ENCODE data around the gene SPATA20. TPM values are rescaled to one million over a fixed set of nuclear protein-coding genes. Genes with fewer than 3 reads are reported as not detected.

SPATA20 gene
- total RNA-seq, 1 donor from 2014 or later: 27.7 TPM

DNA sequence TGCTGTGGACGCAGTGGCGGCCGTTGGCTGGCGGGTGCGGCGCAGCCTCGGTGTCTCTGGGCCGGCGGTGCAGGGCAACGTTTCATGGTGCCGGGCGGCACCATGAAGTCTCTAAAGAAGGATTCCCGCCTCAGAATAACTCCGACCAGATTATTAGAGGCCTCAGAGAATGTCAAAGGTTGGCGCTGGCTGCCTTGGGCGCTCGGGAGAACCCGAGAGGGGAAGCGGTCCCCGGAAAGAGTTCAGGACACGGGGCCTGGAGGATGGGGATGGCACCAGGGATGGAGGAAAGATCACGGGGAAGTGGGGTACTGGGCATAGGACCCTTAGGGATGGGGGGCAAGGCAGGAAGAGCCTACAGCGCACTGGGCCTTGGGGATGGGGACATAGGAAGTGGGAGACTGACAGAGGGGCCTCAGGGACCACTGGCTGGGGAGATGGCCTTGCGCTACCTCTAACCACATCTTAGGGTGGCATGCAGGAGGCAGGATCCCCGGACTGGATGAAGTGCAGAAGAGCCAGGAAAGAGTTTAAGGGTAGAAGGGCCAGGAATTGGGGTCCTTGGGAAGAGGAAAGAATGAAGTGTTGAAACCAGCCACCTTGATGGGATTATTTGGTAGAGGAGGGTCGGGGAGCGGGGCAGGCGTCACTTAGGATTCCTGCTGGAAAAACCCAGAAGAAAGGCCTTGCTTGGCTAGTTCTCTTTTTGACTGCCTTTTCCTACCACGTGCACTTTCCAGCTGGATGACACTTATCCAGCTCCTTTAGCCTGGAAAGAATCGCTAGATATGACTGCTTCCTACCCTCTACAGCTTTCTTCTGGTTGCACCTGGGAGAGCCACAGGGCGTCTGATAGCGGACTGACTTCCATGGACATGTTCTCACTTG lies 38.2 kb upstream of the SPATA20 start:
- Histone ChIP-seq H3K4me3 (ENCODE audit: low read length in 3 of 3) (peak overlapping the region; percentile 64 to 67 (median 65)), H3K27me3 (ENCODE audit: control insufficient read depth in 3 of 3, insufficient read depth in 3 of 3, low read length in 3 of 3) (no peaks in the 10 kb centered on the region), H3K4me1 (ENCODE audit: control insufficient read depth in 3 of 3, insufficient read depth in 3 of 3, low read length in 3 of 3) (peaks cover 4 to 13% (median 7%) of the 10 kb centered on the region in 3 donors), H3K9ac (ENCODE audit: low read depth in 1 of 3, low read length in 3 of 3) (peak overlapping the region; percentile 65 to 73 (median 69)), H3K9me3 (ENCODE audit: control insufficient read depth in 3 of 3, low read length in 3 of 3) (no peaks in the 10 kb centered on the region), H3K36me3 (ENCODE audit: control insufficient read depth in 3 of 3, insufficient read depth in 3 of 3, low read length in 3 of 3) (no peaks in the 10 kb centered on the region), H3K27ac (ENCODE audit: low read depth, low read length) (peak overlapping the region; percentile 48)

- Histone ChIP-seq H3K9ac (ENCODE audit: low read depth in 1 of 3, low read length in 3 of 3) (no peak overlapping the region), H3K27ac (ENCODE audit: low read depth, low read length) (no peak overlapping the region), H3K4me1 (ENCODE audit: control insufficient read depth in 3 of 3, insufficient read depth in 3 of 3, low read length in 3 of 3) (peaks cover 4 to 13% (median 7%) of the 10 kb centered on the region in 3 donors), H3K27me3 (ENCODE audit: control insufficient read depth in 3 of 3, insufficient read depth in 3 of 3, low read length in 3 of 3) (no peaks in the 10 kb centered on the region), H3K4me3 (ENCODE audit: low read length in 3 of 3) (no peak overlapping the region), H3K9me3 (ENCODE audit: control insufficient read depth in 3 of 3, low read length in 3 of 3) (no peaks in the 10 kb centered on the region), H3K36me3 (ENCODE audit: control insufficient read depth in 3 of 3, insufficient read depth in 3 of 3, low read length in 3 of 3) (no peaks in the 10 kb centered on the region)
Measured at GRCh38 chr17:50511058-50511457, 35.9 kb upstream of the SPATA20 start.

DNA sequence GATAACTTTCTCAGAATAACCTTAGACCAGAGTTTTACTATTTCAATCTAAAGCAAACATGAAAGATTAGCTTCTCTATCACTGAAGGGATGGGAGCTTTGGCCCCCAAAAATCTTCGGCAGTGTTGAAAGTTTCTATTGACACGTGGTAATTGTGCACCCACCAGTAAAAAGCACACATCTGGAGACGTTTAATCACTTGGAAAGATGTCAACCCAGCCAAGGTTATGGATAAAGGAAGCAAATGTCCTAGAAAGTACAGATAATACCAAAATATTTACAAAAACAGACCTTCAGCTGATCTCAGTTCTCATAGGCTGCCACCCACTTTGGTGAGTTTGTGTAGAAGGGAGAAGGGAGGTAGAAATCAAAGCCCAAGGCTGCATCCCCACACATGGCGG lies 33.5 kb upstream of the SPATA20 start:
- no peak overlapping the region for H3K4me3 ChIP-seq (ENCODE audit: low read length in 3 of 3)
- no peaks in the 10 kb centered on the region for H3K9me3 ChIP-seq (ENCODE audit: control insufficient read depth in 3 of 3, low read length in 3 of 3)
- H3K9ac ChIP-seq (ENCODE audit: low read depth in 1 of 3, low read length in 3 of 3): no peak overlapping the region
- peaks cover 4 to 6% (median 6%) of the 10 kb centered on the region in 3 donors for H3K4me1 ChIP-seq (ENCODE audit: control insufficient read depth in 3 of 3, insufficient read depth in 3 of 3, low read length in 3 of 3)
- H3K36me3 ChIP-seq (ENCODE audit: control insufficient read depth in 3 of 3, insufficient read depth in 3 of 3, low read length in 3 of 3): no peaks in the 10 kb centered on the region
- H3K27me3 ChIP-seq (ENCODE audit: control insufficient read depth in 3 of 3, insufficient read depth in 3 of 3, low read length in 3 of 3): no peaks in the 10 kb centered on the region
- no peak overlapping the region for H3K27ac ChIP-seq (ENCODE audit: low read depth, low read length)

GRCh38 chr17:50514388-50514787 lies 32.6 kb upstream of the SPATA20 start:
- H3K4me3 ChIP-seq (ENCODE audit: low read length in 3 of 3): no peak overlapping the region
- H3K27me3 ChIP-seq (ENCODE audit: control insufficient read depth in 3 of 3, insufficient read depth in 3 of 3, low read length in 3 of 3): no peaks in the 10 kb centered on the region
- H3K9me3 ChIP-seq (ENCODE audit: control insufficient read depth in 3 of 3, low read length in 3 of 3): no peaks in the 10 kb centered on the region
- H3K4me1 ChIP-seq (ENCODE audit: control insufficient read depth in 3 of 3, insufficient read depth in 3 of 3, low read length in 3 of 3): no peaks in the 10 kb centered on the region
- no peak overlapping the region for H3K9ac ChIP-seq (ENCODE audit: low read depth in 1 of 3, low read length in 3 of 3)
- no peak overlapping the region for H3K27ac ChIP-seq (ENCODE audit: low read depth, low read length)
- no peaks in the 10 kb centered on the region for H3K36me3 ChIP-seq (ENCODE audit: control insufficient read depth in 3 of 3, insufficient read depth in 3 of 3, low read length in 3 of 3)

DNA sequence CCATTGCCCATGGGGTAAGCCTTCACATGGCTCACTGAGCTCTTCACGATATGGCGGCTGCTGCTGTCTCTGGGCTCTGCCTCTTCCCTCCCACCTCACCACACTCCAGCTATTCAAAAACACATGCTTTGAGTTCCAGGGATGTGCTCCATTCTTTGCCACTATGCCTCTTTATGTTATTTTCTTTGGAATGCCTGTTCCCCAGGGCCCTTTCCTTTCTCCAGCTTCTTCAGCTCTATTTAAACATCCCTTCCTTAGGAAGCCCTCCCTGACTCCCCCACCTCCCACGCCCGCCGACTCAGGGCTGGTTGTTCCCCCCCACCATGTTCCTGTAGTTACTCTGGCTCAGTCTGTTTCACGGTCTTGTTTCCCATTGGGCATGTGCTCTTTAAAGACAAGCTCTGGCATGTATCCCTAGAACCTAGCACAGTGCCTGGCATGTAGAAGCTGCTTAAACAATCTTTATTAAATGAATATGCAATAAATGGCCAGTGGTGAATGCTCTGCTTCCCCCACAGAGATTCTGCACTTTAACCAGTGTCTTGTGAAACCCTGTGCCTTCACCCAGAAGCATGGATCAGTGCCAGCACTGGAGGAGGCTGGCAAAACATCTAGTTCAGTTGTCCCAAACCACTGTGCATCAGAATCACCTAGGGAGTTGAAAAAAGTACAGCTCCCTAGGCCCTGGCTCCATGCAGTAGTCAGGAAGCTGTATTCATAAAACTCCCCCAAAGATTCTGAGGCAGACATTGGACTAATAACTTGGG lies 31.9 kb upstream of the SPATA20 start:
- no peaks in the 10 kb centered on the region for H3K4me1 ChIP-seq (ENCODE audit: control insufficient read depth in 3 of 3, insufficient read depth in 3 of 3, low read length in 3 of 3)
- no peaks in the 10 kb centered on the region for H3K27me3 ChIP-seq (ENCODE audit: control insufficient read depth in 3 of 3, insufficient read depth in 3 of 3, low read length in 3 of 3)
- H3K9ac ChIP-seq (ENCODE audit: low read depth in 1 of 3, low read length in 3 of 3): no peak overlapping the region
- H3K4me3 ChIP-seq (ENCODE audit: low read length in 3 of 3): no peak overlapping the region
- H3K27ac ChIP-seq (ENCODE audit: low read depth, low read length): no peak overlapping the region
- H3K9me3 ChIP-seq (ENCODE audit: control insufficient read depth in 3 of 3, low read length in 3 of 3): no peaks in the 10 kb centered on the region
- no peaks in the 10 kb centered on the region for H3K36me3 ChIP-seq (ENCODE audit: control insufficient read depth in 3 of 3, insufficient read depth in 3 of 3, low read length in 3 of 3)

GRCh38 chr17:50517011-50517410 lies 30.0 kb upstream of the SPATA20 start:
- Histone ChIP-seq H3K36me3 (ENCODE audit: control insufficient read depth in 3 of 3, insufficient read depth in 3 of 3, low read length in 3 of 3) (no peaks in the 10 kb centered on the region), H3K9ac (ENCODE audit: low read depth in 1 of 3, low read length in 3 of 3) (no peak overlapping the region), H3K4me3 (ENCODE audit: low read length in 3 of 3) (no peak overlapping the region), H3K27me3 (ENCODE audit: control insufficient read depth in 3 of 3, insufficient read depth in 3 of 3, low read length in 3 of 3) (no peaks in the 10 kb centered on the region), H3K4me1 (ENCODE audit: control insufficient read depth in 3 of 3, insufficient read depth in 3 of 3, low read length in 3 of 3) (peaks cover 0 to 7% (median 0%) of the 10 kb centered on the region in 3 donors), H3K9me3 (ENCODE audit: control insufficient read depth in 3 of 3, low read length in 3 of 3) (no peaks in the 10 kb centered on the region), H3K27ac (ENCODE audit: low read depth, low read length) (no peak overlapping the region)

DNA sequence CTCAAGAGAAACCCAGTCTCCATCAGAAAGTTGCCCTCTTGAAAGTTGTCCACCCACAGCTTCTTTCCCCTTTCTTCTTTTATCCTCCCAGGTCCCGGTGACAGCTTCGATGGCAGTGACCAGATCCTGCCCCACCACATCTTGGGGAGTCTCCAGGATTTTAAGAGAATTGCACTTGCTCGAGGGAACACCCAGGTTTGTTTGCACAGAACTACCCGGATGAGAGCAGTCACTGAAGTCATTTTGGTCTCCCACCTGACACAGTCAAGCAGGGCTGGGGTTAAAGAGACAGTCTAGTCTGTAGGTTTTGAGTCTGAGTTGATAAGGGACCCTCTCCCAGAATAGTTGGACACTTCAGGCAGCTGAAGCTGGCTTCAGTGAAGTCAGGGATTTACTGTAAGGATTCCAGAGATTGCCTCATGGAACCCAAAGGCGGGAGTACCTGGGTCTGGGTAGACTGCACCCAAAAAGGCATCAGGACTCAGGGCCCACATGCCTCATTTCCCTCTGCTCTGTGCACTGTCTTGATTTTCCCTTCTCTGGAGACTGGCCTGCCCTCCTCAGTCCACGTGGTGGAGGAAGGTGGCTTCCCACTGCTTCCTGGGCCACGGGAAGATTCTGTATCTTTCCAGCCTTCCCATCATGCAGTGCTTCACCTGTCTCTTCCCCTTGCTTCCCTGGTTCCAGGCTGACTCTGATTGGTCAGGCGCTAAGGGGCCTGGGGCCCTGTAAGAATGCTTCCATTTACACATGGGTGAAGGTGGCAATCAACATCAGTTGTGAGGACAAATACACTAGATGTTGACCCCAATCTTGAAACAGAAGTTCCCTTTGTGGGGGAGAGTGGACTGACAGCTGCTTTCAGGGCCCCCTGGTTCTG lies 29.2 kb upstream of the SPATA20 start:
- Histone ChIP-seq H3K27ac (ENCODE audit: low read depth, low read length) (no peak overlapping the region), H3K27me3 (ENCODE audit: control insufficient read depth in 3 of 3, insufficient read depth in 3 of 3, low read length in 3 of 3) (no peaks in the 10 kb centered on the region), H3K36me3 (ENCODE audit: control insufficient read depth in 3 of 3, insufficient read depth in 3 of 3, low read length in 3 of 3) (no peaks in the 10 kb centered on the region), H3K9me3 (ENCODE audit: control insufficient read depth in 3 of 3, low read length in 3 of 3) (no peaks in the 10 kb centered on the region), H3K4me3 (ENCODE audit: low read length in 3 of 3) (no peak overlapping the region), H3K9ac (ENCODE audit: low read depth in 1 of 3, low read length in 3 of 3) (no peak overlapping the region), H3K4me1 (ENCODE audit: control insufficient read depth in 3 of 3, insufficient read depth in 3 of 3, low read length in 3 of 3) (peaks cover 0 to 9% (median 2%) of the 10 kb centered on the region in 3 donors)

DNA sequence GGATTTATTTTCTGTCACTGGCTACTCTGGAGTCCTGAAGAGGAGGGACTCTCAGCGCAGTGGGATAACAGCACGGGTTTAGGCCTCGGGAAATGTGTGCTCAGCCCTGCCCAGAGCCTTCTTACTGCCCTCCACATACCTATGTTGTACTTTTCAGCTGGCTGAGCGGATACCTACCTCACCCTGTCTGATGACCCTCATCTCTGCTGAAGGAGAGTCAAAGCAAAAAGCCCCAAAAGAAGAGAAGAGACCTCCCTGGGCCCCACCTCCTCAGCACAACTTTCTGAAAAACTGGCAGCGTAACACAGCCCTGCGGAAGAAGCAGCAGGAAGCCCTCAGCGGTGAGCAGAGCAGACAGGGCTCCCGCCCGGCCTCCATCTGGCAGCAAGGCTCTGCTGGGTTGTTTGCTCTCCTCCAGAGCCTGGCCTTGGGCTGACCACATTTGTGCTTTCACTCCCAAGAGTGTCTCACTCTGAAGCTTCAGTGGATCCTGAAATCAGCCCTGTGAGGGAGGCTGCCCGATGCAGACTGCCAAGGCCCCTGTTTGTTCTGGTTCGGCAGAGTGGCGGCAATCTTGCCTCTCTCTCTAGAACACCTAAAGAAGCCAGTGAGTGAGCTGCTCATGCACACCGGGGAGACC lies 28.5 kb upstream of the SPATA20 start:
- no peaks in the 10 kb centered on the region for H3K36me3 ChIP-seq (ENCODE audit: control insufficient read depth in 3 of 3, insufficient read depth in 3 of 3, low read length in 3 of 3)
- no peaks in the 10 kb centered on the region for H3K9me3 ChIP-seq (ENCODE audit: control insufficient read depth in 3 of 3, low read length in 3 of 3)
- H3K9ac ChIP-seq (ENCODE audit: low read depth in 1 of 3, low read length in 3 of 3): no peak overlapping the region
- H3K27ac ChIP-seq (ENCODE audit: low read depth, low read length): no peak overlapping the region
- no peaks in the 10 kb centered on the region for H3K27me3 ChIP-seq (ENCODE audit: control insufficient read depth in 3 of 3, insufficient read depth in 3 of 3, low read length in 3 of 3)
- H3K4me1 ChIP-seq (ENCODE audit: control insufficient read depth in 3 of 3, insufficient read depth in 3 of 3, low read length in 3 of 3): peaks cover 0 to 16% (median 3%) of the 10 kb centered on the region in 3 donors
- no peak overlapping the region for H3K4me3 ChIP-seq (ENCODE audit: low read length in 3 of 3)

DNA sequence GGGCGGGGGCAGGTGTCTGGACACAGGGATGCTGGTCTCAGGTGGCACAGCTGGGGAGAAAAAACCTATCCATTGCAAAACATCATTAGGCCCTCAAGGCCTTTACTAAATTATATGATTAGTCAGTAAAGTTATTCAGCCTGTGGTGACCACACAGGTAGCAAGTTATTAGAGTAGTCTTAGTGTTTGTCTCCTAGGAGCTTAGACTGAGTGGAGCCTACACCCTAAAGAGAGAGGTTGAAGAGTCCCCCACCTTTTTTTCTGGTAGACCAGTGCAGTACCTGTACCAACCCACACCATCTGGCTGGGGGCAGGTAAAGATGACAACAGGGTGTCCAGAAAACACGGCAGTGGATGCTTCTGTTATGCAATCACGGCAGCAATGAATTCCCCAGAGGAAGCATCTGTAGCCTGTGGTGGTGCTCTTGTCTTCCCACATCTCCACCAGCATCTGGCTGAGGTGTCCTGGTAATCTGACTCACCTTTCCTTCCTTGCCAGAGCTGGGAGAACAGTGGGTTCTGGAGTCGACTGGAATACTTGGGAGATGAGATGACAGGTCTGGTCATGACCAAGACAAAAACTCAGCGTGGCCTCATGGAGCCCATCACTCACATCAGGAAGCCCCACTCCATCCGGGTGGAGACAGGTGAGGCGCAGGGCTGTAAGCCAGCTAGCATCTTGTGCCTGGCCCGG lies 27.7 kb upstream of the SPATA20 start:
- no peaks in the 10 kb centered on the region for H3K27me3 ChIP-seq (ENCODE audit: control insufficient read depth in 3 of 3, insufficient read depth in 3 of 3, low read length in 3 of 3)
- no peak overlapping the region for H3K9ac ChIP-seq (ENCODE audit: low read depth in 1 of 3, low read length in 3 of 3)
- H3K27ac ChIP-seq (ENCODE audit: low read depth, low read length): no peak overlapping the region
- H3K4me1 ChIP-seq (ENCODE audit: control insufficient read depth in 3 of 3, insufficient read depth in 3 of 3, low read length in 3 of 3): peaks cover 0 to 16% (median 3%) of the 10 kb centered on the region in 3 donors
- H3K36me3 ChIP-seq (ENCODE audit: control insufficient read depth in 3 of 3, insufficient read depth in 3 of 3, low read length in 3 of 3): no peaks in the 10 kb centered on the region
- H3K4me3 ChIP-seq (ENCODE audit: low read length in 3 of 3): no peak overlapping the region
- H3K9me3 ChIP-seq (ENCODE audit: control insufficient read depth in 3 of 3, low read length in 3 of 3): no peaks in the 10 kb centered on the region
